Measurements from ENCODE around the gene MMD. TPM values are rescaled to one million over a fixed set of nuclear protein-coding genes. Genes with fewer than 3 reads are reported as not detected.
A peak's percentile ranks its signal among the peaks of the same experiment; 100 is the strongest.

The MMD gene
- total and polyA plus RNA-seq, 9 of the 15 experiments (the other 6 are each of a cell fraction or from before 2014, with no cell fraction given) = 3.1 to 18.9 (median 10.7) TPM

DNA sequence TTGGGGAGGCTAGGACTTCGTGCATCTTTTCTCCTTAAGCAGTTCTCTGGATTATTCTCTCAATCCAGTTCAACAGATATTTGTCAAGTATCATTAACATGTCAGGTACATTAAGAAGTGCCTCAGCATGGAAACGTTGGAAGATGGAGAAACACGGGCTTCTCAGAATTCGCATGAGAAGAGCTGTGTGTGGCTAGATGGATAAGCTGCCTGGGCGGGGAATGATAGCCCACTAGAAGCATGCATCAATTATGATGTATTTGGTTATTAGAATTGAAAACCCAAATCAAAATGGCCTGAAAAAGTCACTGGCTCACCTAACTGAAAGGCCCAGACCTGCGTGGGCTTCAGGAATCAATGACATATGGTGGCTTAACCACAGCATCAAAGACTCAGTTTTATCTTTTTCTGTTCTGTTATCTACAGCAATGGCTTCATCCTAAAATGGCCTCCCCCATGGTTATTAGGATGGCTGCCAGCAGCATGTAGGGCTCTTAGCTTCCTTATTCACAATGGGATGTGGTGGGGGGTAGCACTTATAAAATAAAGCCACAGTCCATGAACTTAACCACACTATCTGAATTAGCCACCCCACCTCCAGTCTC, 43.9 kb downstream of the MMD start:
- H3K9me1 ChIP-seq (ENCODE audit: control insufficient read depth, insufficient read depth, low read length) = no peaks in the 10 kb centered on the region
- intact Hi-C loops (cut with micrococcal nuclease) (no loop called here), in situ Hi-C loops (cut with MboI) (no loop called here)
- no peaks in the 10 kb centered on the region for H4K20me1 ChIP-seq (replicated peaks; ENCODE audit: control insufficient read depth, insufficient read depth, low read length)
- H3K79me2 ChIP-seq (ENCODE audit: control insufficient read depth, insufficient read depth, low read length) = no peaks in the 10 kb centered on the region
- POLR2A ChIA-PET = interaction anchor here (0.7 kb wide), 1 partner anchor 11 kb away, joined by 5 read pairs; no protein-coding TSS in a partner anchor
- H3K4me1 ChIP-seq (replicated peaks in 1 of 2; ENCODE audit: control insufficient read depth in 2 of 2, insufficient read depth in 2 of 2, low read length in 2 of 2) = peaks cover 0 to 12% of the 10 kb centered on the region in 2 experiments; a peak in 2 of 5 replicates
- no peak overlapping the region for H3K27ac ChIP-seq (ENCODE audit: extremely low read depth, low read depth, low read length)
- CTCF ChIA-PET (ENCODE audit: low intra/inter-chr PET ratio) = no interaction called here
- no peak overlapping the region for H3K9ac ChIP-seq (ENCODE audit: insufficient read depth in 1 of 2, low read depth in 2 of 2, low read length in 2 of 2)
- H3K4me2 ChIP-seq (ENCODE audit: insufficient read depth, low read length) = peak overlapping the region; percentile 23; the same call in 1 of the 2 replicates
- ATAC-seq = peak; percentile 68
- H3K4me3 ChIP-seq = no peak overlapping the region
- no peaks in the 10 kb centered on the region for H3K9me3 ChIP-seq (replicated peaks; ENCODE audit: control insufficient read depth, insufficient read depth, low read depth, low read length)
- H3K36me3 ChIP-seq (ENCODE audit: control insufficient read depth, insufficient read depth, low read length) = no peaks in the 10 kb centered on the region
- peak in 2 of 4 experiments; percentile 33 to 46 for DNase-seq (ENCODE audit: extremely low read depth in 1 of 4, low spot score in 3 of 4)
- BruUV-seq (replicated peaks) = no TSS peak
- H3K27me3 ChIP-seq (ENCODE audit: control insufficient read depth in 2 of 2, insufficient read depth in 2 of 2, low read length in 2 of 2) = no peaks in the 10 kb centered on the region
- FAIRE-seq = peak; percentile 75
- H2AFZ ChIP-seq (ENCODE audit: low read depth, low read length) = peak overlapping the region; percentile 49; the same call in 1 of the 2 replicates
- whole genome bisulfite sequencing (ENCODE audit: insufficient coverage, low coverage, missing lambda C conversion rate) = 0% methylated on average over 6 of the region's 6 CpGs
- no peak for TF ChIP-seq PHTF2 (CRISPR knock-in tag; IDR thresholded peaks at IDR 0.05)
- TF ChIP-seq SMARCE1 (IDR thresholded peaks at IDR 0.05) = no peak
- TF ChIP-seq, protein P1, sequence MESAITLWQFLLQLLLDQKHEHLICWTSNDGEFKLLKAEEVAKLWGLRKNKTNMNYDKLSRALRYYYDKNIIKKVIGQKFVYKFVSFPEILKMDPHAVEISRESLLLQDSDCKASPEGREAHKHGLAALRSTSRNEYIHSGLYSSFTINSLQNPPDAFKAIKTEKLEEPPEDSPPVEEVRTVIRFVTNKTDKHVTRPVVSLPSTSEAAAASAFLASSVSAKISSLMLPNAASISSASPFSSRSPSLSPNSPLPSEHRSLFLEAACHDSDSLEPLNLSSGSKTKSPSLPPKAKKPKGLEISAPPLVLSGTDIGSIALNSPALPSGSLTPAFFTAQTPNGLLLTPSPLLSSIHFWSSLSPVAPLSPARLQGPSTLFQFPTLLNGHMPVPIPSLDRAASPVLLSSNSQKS (CRISPR knock-in tag; IDR thresholded peaks at IDR 0.05) = no peak
- TF ChIP-seq LARP7 (IDR thresholded peaks at IDR 0.05) = no peak
- TF ChIP-seq TEAD4 (IDR thresholded peaks at IDR 0.05; ENCODE audit: low read length) = peak; percentile 69
- no peak for TF ChIP-seq TEAD4 (CRISPR knock-in tag; IDR thresholded peaks at IDR 0.05; ENCODE audit: borderline replicate concordance)
- TF ChIP-seq, protein P2, sequence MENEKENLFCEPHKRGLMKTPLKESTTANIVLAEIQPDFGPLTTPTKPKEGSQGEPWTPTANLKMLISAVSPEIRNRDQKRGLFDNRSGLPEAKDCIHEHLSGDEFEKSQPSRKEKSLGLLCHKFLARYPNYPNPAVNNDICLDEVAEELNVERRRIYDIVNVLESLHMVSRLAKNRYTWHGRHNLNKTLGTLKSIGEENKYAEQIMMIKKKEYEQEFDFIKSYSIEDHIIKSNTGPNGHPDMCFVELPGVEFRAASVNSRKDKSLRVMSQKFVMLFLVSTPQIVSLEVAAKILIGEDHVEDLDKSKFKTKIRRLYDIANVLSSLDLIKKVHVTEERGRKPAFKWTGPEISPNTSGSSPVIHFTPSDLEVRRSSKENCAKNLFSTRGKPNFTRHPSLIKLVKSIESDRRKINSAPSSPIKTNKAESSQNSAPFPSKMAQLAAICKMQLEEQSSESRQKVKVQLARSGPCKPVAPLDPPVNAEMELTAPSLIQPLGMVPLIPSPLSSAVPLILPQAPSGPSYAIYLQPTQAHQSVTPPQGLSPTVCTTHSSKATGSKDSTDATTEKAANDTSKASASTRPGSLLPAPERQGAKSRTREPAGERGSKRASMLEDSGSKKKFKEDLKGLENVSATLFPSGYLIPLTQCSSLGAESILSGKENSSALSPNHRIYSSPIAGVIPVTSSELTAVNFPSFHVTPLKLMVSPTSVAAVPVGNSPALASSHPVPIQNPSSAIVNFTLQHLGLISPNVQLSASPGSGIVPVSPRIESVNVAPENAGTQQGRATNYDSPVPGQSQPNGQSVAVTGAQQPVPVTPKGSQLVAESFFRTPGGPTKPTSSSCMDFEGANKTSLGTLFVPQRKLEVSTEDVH (IDR thresholded peaks at IDR 0.05; ENCODE audit: low read depth, partially characterized antibody) = no peak
- no peak for TF ChIP-seq KLF10 (CRISPR knock-in tag; IDR thresholded peaks at IDR 0.05)
- TF ChIP-seq, protein P3, sequence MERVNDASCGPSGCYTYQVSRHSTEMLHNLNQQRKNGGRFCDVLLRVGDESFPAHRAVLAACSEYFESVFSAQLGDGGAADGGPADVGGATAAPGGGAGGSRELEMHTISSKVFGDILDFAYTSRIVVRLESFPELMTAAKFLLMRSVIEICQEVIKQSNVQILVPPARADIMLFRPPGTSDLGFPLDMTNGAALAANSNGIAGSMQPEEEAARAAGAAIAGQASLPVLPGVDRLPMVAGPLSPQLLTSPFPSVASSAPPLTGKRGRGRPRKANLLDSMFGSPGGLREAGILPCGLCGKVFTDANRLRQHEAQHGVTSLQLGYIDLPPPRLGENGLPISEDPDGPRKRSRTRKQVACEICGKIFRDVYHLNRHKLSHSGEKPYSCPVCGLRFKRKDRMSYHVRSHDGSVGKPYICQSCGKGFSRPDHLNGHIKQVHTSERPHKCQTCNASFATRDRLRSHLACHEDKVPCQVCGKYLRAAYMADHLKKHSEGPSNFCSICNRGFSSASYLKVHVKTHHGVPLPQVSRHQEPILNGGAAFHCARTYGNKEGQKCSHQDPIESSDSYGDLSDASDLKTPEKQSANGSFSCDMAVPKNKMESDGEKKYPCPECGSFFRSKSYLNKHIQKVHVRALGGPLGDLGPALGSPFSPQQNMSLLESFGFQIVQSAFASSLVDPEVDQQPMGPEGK (CRISPR knock-in tag; IDR thresholded peaks at IDR 0.05; ENCODE audit: borderline replicate concordance) = no peak

Data from K562 (cell line).